NK-92 treated with Interleukin-12 subunit alpha and Interleukin-12 subunit beta, amount 100 ng/mL, for 24 hours (cell line): ENCODE results near the gene PEX3.
"Not testable (repeated sequence)": the region's sequence is repeated elsewhere in the genome, so short reads cannot be mapped to it uniquely, and the experiment has no call there.

Experiments
- DNase-seq: peaks from one replicate; lab custom pipeline; 2025; lab: John Stamatoyannopoulos, UW

The PEX3 gene

DNA sequence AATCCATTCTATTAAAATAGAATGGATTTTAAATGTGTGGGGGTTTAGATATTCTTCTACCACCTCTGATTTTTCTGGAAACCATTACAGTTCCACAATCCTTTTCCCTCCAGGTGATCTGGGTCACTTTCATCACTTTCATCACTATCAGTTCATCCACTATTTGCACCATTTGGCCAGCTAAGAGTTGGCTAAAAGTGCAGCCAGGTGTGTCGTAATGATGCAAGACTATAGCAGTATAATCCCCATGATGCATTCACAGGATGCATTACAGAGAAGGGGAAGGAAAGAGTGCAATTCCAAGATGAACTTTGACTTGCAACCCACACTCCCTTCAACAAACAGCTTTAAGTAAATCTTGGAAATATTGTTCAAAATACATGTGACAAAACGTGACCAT is 56.0 kb downstream of the PEX3 start:
- no peak for DNase-seq

DNA sequence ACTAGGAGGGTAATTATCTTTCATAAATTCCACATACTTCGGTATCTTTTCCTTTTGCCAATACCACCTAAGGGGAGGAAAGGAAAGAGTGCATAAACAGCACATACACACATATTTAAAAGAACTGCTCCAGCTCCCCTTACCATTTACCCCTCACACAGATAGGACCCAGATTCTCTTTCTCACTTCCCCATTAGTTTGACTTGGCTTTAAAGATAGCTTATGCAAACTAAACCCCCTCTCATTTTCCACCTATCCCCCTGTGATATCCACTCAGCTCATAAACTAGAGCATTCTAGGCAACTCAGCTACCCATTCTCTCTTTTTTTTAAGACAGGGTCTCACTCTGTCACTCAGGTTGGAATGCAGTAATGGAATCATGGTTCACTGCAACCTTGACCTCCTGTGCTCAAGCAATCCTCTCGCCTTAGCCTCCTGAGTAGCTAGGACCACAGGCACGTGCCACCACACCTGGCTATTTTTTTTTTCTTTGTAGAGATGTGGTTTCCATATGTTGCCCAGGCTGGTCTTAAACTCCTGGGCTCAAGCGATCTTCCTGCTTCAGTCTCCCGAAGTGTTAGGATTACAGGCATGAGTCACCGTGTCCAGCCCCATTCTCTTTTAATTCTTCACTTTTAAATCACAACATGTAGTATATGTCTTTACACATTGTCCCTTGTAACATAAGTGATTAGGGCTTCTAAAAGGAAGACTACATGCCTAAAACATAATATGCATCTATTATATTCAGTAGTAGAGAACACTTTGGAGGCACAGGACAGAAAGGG is 56.9 kb downstream of the PEX3 start:
- DNase-seq: no peak

DNA sequence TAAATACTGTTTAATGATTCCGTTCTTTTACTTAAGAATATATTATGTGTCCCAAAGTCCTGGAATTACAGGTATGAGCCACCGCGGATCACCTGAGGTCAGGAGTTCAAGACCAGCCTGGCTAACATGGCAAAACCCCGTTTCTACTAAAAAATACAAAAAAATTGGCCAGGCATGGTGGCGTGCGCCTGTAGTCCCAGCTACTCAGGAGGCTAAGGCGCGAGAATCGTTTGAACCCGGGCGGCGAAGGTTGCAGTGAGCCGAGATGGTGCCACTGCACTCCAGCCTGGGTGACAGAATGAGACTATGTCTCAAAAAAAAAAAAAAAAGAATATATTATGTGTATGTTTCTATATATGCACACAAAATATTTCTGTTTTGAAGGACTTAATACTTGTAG is 59.7 kb downstream of the PEX3 start:
- not testable (repeated sequence) for DNase-seq

- peak; percentile 40 for DNase-seq
Measured at GRCh38 chr6:143510991-143511891, 60.6 kb downstream of the PEX3 start, which contains the start of gene FUCA2. TSS of gene FUCA2 (minus strand) at chr6:143511720. CDS start at chr6:143511634, 86 bp downstream.

DNA sequence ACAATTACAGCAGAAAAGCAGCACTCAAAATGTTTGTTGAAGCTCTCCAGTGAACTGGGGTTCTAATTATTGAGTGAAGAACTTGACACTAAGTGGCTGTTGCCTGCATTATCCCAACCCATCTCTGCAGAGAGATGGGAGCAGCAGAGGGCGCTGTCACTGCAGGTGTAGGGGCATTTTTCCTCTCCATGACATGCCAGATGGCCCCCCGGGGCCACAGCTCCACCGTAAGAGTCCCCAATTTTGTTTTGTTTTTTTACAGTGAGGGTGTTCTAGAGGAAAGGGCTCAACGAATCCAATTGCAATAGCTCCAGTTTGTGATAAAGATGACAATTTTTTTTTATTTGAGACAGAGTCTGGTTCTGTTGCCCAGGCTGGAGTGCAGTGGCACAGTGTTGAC is 62.8 kb downstream of the PEX3 start:
- no peak for DNase-seq

DNA sequence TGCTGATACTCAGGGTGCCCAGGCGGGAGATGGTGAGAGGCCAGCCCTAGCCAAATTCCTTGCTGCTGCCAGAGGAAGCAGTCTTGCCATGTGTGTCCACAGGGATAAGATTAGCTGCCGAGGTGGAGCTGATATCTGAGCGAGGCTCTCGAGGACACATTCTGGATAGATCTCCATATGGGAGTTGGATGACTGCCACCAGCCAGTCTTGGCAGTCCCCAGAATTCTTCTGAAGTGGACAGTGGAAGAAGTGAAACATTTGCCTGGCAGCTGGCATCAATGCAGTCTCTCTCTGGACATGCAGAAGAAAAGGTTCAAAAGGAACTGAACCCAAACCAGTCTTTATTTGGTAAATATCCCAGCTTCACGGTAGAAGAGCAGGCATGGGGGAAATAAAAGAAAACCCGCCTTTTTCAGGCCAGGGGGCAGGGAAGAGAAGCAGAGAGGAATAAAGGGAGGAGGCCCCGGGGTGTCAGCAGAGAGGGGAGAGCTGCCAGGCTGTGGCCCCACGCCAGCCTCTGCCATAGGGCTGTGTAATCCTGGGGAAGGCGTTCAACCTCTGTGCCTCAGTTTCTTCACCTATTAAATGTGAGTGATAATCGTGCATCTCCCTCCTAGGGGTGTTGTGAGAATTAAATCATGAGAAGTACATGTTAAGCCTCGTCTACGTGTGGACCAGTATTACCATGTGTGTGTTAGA is 64.6 kb downstream of the PEX3 start:
- DNase-seq: no peak

- no peak for DNase-seq
Measured at GRCh38 chr6:143515766-143516355, 65.3 kb downstream of the PEX3 start.

DNA sequence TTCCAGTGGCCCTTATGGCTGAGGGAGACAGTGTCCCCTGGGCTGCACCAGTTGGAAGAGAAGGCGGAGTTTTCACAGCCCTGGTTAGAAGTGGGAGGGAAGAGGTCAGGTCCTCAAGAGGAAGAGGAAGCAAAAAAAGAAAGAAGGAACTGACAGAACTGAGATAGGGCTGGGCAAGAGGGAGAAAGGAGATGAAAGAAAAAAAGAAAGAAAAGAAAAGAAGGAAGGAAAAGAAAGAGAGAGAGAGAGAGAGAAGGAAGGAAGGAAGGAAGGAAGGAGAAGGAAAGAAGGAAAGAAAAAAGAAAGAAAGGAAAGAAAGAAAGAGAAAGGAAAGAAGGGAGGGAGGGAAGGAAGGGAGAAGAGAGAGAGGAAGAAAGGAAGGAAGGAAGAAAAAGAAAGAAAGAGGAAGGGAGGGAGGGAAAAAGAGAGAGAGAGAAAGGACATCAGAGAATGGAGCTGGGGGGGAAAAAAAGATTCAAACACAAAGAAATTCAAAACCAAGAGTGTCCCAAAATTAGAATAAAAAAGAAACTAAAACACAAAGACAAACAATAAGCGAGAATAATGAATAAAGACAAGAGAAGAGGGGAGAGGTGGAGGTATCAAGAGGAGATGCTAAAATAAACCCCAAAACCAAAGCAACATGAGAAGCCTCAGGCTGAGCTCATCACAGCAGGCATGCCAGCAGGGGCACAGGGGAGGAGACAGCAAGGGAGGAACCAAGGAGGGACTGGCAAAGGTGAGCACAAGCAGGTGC is 66.3 kb downstream of the PEX3 start:
- no peak for DNase-seq

DNA sequence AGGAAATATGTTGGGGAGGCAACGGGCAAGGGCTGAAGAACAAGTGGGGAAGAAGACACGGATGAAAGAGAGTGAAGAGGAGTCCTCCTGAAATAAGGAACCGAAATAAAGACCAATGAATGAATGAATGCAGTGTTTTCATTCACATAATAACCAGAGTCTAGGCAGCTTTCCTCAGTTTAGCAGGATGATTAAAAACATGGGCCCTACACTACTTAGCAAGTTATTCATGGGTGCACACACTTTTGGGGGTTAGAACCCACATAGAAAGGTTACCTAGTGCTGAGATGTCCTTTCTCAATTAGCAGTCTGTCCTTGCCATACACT is 66.8 kb downstream of the PEX3 start:
- no peak for DNase-seq

DNA sequence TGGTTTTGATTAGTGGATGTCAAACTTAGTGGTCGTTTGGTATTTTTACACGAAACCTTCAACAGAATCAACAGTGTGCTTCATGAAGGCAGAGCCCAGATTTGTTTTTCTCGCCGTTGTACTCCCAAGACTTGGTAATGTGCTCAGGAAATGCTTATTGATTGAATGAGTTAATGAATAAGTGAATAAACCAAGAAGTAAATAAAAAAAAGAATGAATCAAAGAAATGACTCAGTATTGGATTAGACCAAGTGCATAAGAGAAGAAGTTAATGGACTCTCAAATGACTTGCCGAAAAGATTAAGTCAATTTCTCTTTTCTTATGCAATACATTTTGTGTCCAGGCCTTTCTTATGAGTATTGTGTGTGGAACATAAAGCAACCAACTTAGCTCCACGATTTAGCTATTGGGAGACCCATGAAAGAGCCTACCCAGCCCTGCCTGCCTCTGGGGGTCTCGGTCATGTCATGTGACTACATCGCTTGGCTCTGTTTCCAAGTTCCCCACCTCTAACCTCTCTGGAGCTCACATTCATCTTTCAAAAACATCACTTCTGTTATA is 71.5 kb downstream of the PEX3 start:
- DNase-seq: no peak

GRCh38 chr6:143525356-143525755 is 74.8 kb downstream of the PEX3 start:
- DNase-seq: no peak

GRCh38 chr6:143527677-143528076 is 77.1 kb downstream of the PEX3 start:
- DNase-seq: no peak

GRCh38 chr6:143528164-143528811 is 77.7 kb downstream of the PEX3 start:
- DNase-seq: no peak

- no peak for DNase-seq
Measured at GRCh38 chr6:143529095-143529494, 78.5 kb downstream of the PEX3 start.

DNA sequence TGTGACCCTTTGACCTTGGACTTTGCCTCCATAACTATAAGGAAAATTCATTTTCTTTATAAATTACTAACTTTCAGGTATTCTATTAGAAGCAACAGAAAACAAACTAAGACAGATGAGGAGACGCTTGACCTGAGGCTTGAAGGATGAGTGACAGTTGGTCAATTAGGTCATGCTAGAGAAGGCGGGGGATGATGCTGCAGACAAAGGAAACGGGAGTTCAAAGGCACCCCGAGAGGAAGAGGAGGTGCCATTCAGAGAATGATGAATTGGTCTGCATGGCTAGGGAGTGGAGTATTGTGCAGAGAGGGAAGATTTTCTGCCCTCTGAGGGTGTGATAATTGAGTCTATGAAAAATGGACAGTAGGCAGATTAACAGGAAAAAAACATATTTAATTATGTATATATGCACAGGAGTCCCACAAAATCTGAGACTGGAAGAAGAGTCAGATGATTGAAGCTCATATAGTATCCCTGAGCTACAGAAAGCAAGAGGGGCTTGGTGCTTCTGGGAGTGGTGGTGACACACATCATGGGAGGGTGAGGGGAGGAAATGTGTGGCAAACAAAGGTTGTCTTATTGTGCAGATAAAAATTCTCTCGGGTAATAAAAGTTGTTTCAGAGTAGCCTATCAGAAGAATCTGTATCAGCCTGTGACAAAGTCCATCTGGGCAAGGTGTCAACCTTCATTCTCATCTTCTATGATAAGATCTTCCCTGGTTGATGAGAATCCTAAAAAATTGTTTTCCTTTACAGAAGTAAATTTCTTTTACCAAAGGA is 81.3 kb downstream of the PEX3 start:
- no peak for DNase-seq

DNA sequence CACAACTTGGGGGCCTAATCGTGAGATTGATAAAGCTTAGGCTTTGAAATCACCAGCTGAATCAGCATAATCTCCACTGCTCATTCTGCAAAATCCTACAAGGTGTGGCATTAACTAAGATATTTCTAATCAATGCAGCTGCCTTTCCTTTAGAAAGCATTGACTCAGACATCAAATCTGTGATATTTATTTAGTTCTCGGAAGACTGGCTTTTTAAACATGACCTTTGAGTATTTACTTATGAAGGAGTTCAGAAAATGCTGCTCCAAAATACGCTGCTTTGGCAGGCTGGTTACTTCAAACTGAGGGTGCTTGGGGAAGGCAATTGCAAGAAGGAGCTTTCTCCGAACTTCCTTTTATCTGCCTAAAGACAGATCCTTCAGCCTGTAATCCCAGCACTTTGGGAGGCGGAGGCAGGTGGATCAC is 84.6 kb downstream of the PEX3 start:
- no peak for DNase-seq

DNA sequence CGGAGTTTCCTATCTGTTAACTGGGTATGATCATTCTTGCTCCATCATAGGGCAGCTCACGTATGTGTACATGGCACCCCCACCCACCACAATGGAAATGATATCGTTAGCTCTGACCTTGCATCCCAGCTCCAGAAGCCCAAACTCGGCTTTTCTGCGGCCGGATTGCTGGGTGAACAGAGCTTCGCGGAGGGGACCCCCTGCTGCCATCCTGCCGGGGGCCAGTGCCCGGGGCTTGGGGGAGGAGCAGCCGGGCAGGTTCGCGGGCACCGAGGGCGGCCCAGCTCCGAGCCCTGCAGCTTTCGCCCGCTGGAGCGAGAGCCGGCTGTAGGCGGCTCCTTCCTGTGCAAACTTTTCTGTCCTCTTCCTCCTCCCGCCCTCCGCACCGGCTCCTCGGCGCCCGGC is 85.9 kb downstream of the PEX3 start:
- peak; percentile 15 for DNase-seq

GRCh38 chr6:143536866-143537691 is 86.5 kb downstream of the PEX3 start:
- DNase-seq: peak; percentile 15

DNA sequence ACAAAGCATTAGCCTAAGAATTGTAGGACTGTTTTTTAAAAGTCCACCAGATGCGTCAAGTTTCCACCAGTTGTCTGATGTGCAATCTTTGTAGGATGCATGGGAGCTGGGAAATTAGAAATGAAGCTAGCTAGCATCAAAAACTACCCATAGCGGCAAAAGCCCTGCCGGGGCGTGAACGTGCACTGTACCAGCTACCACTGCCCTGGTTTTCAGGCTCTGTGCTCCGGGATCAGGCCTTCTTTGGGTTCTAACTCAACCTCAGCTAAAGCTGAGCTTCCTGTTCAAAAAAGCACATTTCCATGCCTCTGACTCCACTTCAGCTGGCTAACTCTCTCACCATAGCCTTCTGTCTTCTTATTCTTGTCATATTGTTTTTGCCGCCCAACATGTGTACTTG is 87.8 kb downstream of the PEX3 start:
- DNase-seq: no peak
